Panc1 (cell line): ENCODE measurements around the gene FAF1. TPM values are rescaled to one million over a fixed set of nuclear protein-coding genes. Genes with fewer than 3 reads are reported as not detected.

Source experiments
- ATAC-seq: fragments of 200-7000 bp; cut with Tn5 transposase; 2 replicates; pipeline ENCODE4 v1.9.1; 2020; ENCODE audit warnings: mild to moderate bottlenecking, moderate library complexity
- BruUV-seq: library from RNA; stranded (reverse); fragments of 400-500 nt; replicated peaks from 2 replicates; lab custom pipeline; 2021; lab: Mats Ljungman, UMichigan
- CTCF ChIA-PET: fragments of 300-600 bp; sonication (Branson Sonifier 250); formaldehyde crosslinking; loops from one replicate; lab custom pipeline; 2022; ENCODE audit warnings: antibody characterized with exemption; lab: Charles Lee
- POLR2A ChIA-PET: fragments of 300-600 bp; sonication (Branson Sonifier 250); formaldehyde crosslinking; loops from one replicate; lab custom pipeline; 2022; ENCODE audit warnings: antibody characterized with exemption; lab: Charles Lee
- DNase-seq: peaks from one replicate; pipeline ENCODE4 v3.0.0-alpha.2; 2010; ENCODE audit warnings: low read depth, low spot score
- H3K27ac ChIP-seq: 2 replicates; pipeline ENCODE4 v1.5.1; 2011; ENCODE audit warnings: mild to moderate bottlenecking, low read length, inconsistent platforms
- H3K27me3 ChIP-seq: fragments of 200-500 bp; sonication (Bioruptor generic); 2 replicates; pipeline ENCODE4 v1.6.0; 2014; ENCODE audit warnings: low read length, inconsistent platforms; ENCODE audit not compliant: control insufficient read depth, insufficient read depth
- H3K36me3 ChIP-seq: fragments of 200-500 bp; sonication (Bioruptor generic); 2 replicates; pipeline ENCODE4 v1.5.1; 2014; ENCODE audit warnings: inconsistent platforms, mild to moderate bottlenecking, low read length, moderate library complexity; ENCODE audit not compliant: control insufficient read depth, insufficient read depth
- H3K4me1 ChIP-seq: 2 replicates; pipeline ENCODE4 v1.5.1; 2011; ENCODE audit warnings: inconsistent platforms, mild to moderate bottlenecking, low read length, moderate library complexity; ENCODE audit not compliant: control insufficient read depth, insufficient read depth
- H3K4me3 ChIP-seq, 2 experiments: 2 replicates each; pipeline ENCODE4 v1.5.1; 2011 to 2012; ENCODE audit warnings: low read depth in 2 of 2, low read length in 2 of 2, mild to moderate bottlenecking in 2 of 2, inconsistent platforms in 1 of 2, moderate library complexity in 1 of 2
- H3K9me3 ChIP-seq: fragments of 200-500 bp; sonication (Bioruptor generic); 2 replicates; pipeline ENCODE4 v1.5.1; 2014; ENCODE audit warnings: low read depth, mild to moderate bottlenecking, inconsistent platforms, low read length, moderate library complexity; ENCODE audit not compliant: control insufficient read depth, insufficient read depth
- REST ChIP-seq, 2 experiments: IDR thresholded peaks; 2 replicates each; pipeline ENCODE4 v1.6.1; 2011 to 2012; ENCODE audit warnings: low read depth in 2 of 2, control low read depth in 1 of 2, low read length in 1 of 2, mild to moderate bottlenecking in 1 of 2, moderate library complexity in 1 of 2; ENCODE audit not compliant: insufficient read depth in 1 of 2
- SIN3A ChIP-seq: IDR thresholded peaks from 2 replicates; pipeline ENCODE4 v1.6.1; 2012; ENCODE audit warnings: low read depth, mild to moderate bottlenecking, low read length, moderate library complexity, borderline replicate concordance; ENCODE audit not compliant: insufficient read depth
- in situ Hi-C: cut with HindIII; loops from 2 replicates; pipeline ENCODE4 v1.10.0; 2016; ENCODE audit warnings: low sequenced_read_pairs, low pct_unique_long_range_greater_than_20kb
- intact Hi-C: fragments of 100-400 bp; cut with micrococcal nuclease; formaldehyde crosslinking; loops from one replicate; pipeline ENCODE4 v1.10.0; 2022; ENCODE audit not compliant: unreplicated experiment
- total RNA-seq: library from RNA; stranded (reverse); gene quantifications from one replicate; pipeline ENCODE4 v1.2.1, GENCODE V29; 2021; ENCODE audit not compliant: unreplicated experiment

The FAF1 gene
- total RNA-seq, 1 experiment from 2014 or later = 101 TPM

DNA sequence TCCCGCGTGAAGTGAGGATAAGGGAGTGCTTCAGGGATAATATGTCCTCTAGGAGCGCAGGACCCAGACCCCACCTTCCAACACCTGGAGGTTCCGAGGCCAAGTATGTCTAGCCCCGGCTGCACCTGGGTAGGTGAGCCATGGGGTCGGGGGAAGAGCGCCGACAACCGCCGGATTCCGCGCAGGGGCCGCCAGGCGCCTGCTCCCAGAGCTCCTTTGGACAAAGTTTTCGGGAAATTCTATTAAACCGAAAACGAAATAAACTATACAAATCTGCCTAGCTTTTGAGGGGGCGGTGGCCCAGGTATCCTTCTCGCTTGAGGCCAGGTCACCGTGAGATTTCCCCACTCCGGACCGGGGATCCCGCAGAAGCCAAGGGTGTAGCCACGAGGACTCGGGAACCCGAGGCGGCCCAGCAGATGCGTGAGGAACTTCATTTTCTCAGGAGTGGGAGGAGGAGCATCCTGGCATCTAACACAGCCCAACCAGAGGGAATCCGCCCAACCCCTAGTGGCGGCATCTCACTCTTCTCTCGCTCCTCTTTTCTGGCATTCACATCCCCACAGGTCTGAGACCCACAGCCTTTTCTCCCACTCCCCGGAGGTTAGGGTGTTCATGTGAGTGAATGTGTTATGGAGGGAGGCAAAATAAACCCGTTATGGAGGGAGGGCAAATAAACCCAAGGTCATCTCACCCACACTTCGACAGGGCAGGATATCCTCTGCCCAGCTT, 534.5 kb downstream of the FAF1 start:
- H3K4me3 ChIP-seq = no peak overlapping the region
- no peak overlapping the region for H3K27ac ChIP-seq
- ChIA-PET POLR2A (no interaction called here), CTCF (no interaction called here)
- H3K27me3 ChIP-seq = peaks cover 18% of the 10 kb centered on the region
- in situ Hi-C loops = no loop called here
- no TSS peak for BruUV-seq
- no peaks in the 10 kb centered on the region for H3K9me3 ChIP-seq
- DNase-seq (no peak), ATAC-seq (no peak)
- intact Hi-C loops = no loop called here
- H3K4me1 ChIP-seq = no peaks in the 10 kb centered on the region
- TF ChIP-seq REST (IDR thresholded peaks at IDR 0.05; ENCODE audit: insufficient read depth in 1 of 2, low read depth in 2 of 2, low read length in 1 of 2) (no peak), SIN3A (no peak)
- no peaks in the 10 kb centered on the region for H3K36me3 ChIP-seq

GRCh38 chr1:50424884-50425375, 535.1 kb downstream of the FAF1 start:
- DNase-seq (no peak), ATAC-seq (no peak)
- H3K9me3 ChIP-seq = no peaks in the 10 kb centered on the region
- ChIA-PET POLR2A (no interaction called here), CTCF (interaction anchor here (0.7 kb wide), 1 partner anchor 753 kb away, joined by 6 read pairs; no protein-coding TSS in a partner anchor)
- H3K36me3 ChIP-seq = no peaks in the 10 kb centered on the region
- intact Hi-C loops (no loop called here), in situ Hi-C loops (no loop called here)
- no peak for TF ChIP-seq REST (IDR thresholded peaks at IDR 0.05; ENCODE audit: insufficient read depth in 1 of 2, low read depth in 2 of 2, low read length in 1 of 2)
- H3K4me3 ChIP-seq = no peak overlapping the region
- H3K27ac ChIP-seq = no peak overlapping the region
- BruUV-seq = no TSS peak
- no peaks in the 10 kb centered on the region for H3K4me1 ChIP-seq
- H3K27me3 ChIP-seq = peaks cover 17% of the 10 kb centered on the region
